ENCODE results near the gene CTNNA3. TPM values are rescaled to one million over a fixed set of nuclear protein-coding genes. Genes with fewer than 3 reads are reported as not detected.

CTNNA3 gene
- total RNA-seq, 1 donor from 2014 or later = 3.3 TPM

- Mint-ChIP-seq H3K4me3 (ENCODE audit: unreplicated experiment) (no peak overlapping the region), H3K4me1 (ENCODE audit: low read depth, unreplicated experiment) (peaks cover 2% of the 10 kb centered on the region), H3K27me3 (ENCODE audit: unreplicated experiment) (no peaks in the 10 kb centered on the region), H3K27ac (ENCODE audit: unreplicated experiment) (no peak overlapping the region), H3K36me3 (ENCODE audit: unreplicated experiment) (no peaks in the 10 kb centered on the region), H3K9me3 (ENCODE audit: unreplicated experiment) (no peaks in the 10 kb centered on the region)
- DNase-seq = no peak
- TF ChIP-seq CTCF (IDR thresholded peaks at IDR 0.05; ENCODE audit: partially characterized antibody, unreplicated experiment) = no peak
Observed at GRCh38 chr10:66322777-66323176, 1373.2 kb downstream of the CTNNA3 start.

- no peaks in the 10 kb centered on the region for H3K27me3 Mint-ChIP-seq (ENCODE audit: unreplicated experiment)
- no peak overlapping the region for H3K4me3 Mint-ChIP-seq (ENCODE audit: unreplicated experiment)
- peaks cover 2% of the 10 kb centered on the region for H3K4me1 Mint-ChIP-seq (ENCODE audit: low read depth, unreplicated experiment)
- H3K36me3 Mint-ChIP-seq (ENCODE audit: unreplicated experiment) = no peaks in the 10 kb centered on the region
- no peak overlapping the region for H3K27ac Mint-ChIP-seq (ENCODE audit: unreplicated experiment)
- DNase-seq = no peak
- TF ChIP-seq CTCF (IDR thresholded peaks at IDR 0.05; ENCODE audit: partially characterized antibody, unreplicated experiment) = no peak
- H3K9me3 Mint-ChIP-seq (ENCODE audit: unreplicated experiment) = no peaks in the 10 kb centered on the region
Observed at GRCh38 chr10:66321723-66322665, 1374.0 kb downstream of the CTNNA3 start.

- no peak overlapping the region for H3K4me3 Mint-ChIP-seq (ENCODE audit: unreplicated experiment)
- no peaks in the 10 kb centered on the region for H3K9me3 Mint-ChIP-seq (ENCODE audit: unreplicated experiment)
- no peaks in the 10 kb centered on the region for H3K27me3 Mint-ChIP-seq (ENCODE audit: unreplicated experiment)
- DNase-seq = no peak
- H3K36me3 Mint-ChIP-seq (ENCODE audit: unreplicated experiment) = no peaks in the 10 kb centered on the region
- H3K4me1 Mint-ChIP-seq (ENCODE audit: low read depth, unreplicated experiment) = no peaks in the 10 kb centered on the region
- TF ChIP-seq CTCF (IDR thresholded peaks at IDR 0.05; ENCODE audit: partially characterized antibody, unreplicated experiment) = no peak
- no peak overlapping the region for H3K27ac Mint-ChIP-seq (ENCODE audit: unreplicated experiment)
Observed at GRCh38 chr10:66318761-66319160, 1377.2 kb downstream of the CTNNA3 start.

- H3K36me3 Mint-ChIP-seq (ENCODE audit: unreplicated experiment) = no peaks in the 10 kb centered on the region
- no peak overlapping the region for H3K4me3 Mint-ChIP-seq (ENCODE audit: unreplicated experiment)
- no peak for TF ChIP-seq CTCF (IDR thresholded peaks at IDR 0.05; ENCODE audit: partially characterized antibody, unreplicated experiment)
- no peak for DNase-seq
- no peaks in the 10 kb centered on the region for H3K27me3 Mint-ChIP-seq (ENCODE audit: unreplicated experiment)
- no peak overlapping the region for H3K27ac Mint-ChIP-seq (ENCODE audit: unreplicated experiment)
- H3K4me1 Mint-ChIP-seq (ENCODE audit: low read depth, unreplicated experiment) = no peaks in the 10 kb centered on the region
- no peaks in the 10 kb centered on the region for H3K9me3 Mint-ChIP-seq (ENCODE audit: unreplicated experiment)
Observed at GRCh38 chr10:66307826-66308225, 1388.2 kb downstream of the CTNNA3 start.

- Mint-ChIP-seq H3K4me1 (ENCODE audit: low read depth, unreplicated experiment) (no peaks in the 10 kb centered on the region), H3K27me3 (ENCODE audit: unreplicated experiment) (no peaks in the 10 kb centered on the region), H3K9me3 (ENCODE audit: unreplicated experiment) (no peaks in the 10 kb centered on the region), H3K4me3 (ENCODE audit: unreplicated experiment) (no peak overlapping the region), H3K36me3 (ENCODE audit: unreplicated experiment) (no peaks in the 10 kb centered on the region), H3K27ac (ENCODE audit: unreplicated experiment) (no peak overlapping the region)
- TF ChIP-seq CTCF (IDR thresholded peaks at IDR 0.05; ENCODE audit: partially characterized antibody, unreplicated experiment) = no peak
- no peak for DNase-seq
Observed at GRCh38 chr10:66301078-66301477, 1394.9 kb downstream of the CTNNA3 start.
